Mesenchymal stem cell (in vitro differentiated cells and primary cell): ENCODE data around the gene RBBP6. TPM values are rescaled to one million over a fixed set of nuclear protein-coding genes. Genes with fewer than 3 reads are reported as not detected.
A peak's percentile ranks its signal among the peaks of the same experiment; 100 is the strongest.

Experiments
- DNase-seq: peaks from one replicate; pipeline ENCODE4 v3.0.0-alpha.2; 2013
- H2AFZ ChIP-seq: one replicate; pipeline ENCODE4 v1.6.1; 2013; ENCODE audit warnings: low read depth, mild to moderate bottlenecking, control low read depth, inconsistent platforms, low read length, moderate library complexity
- H2AK5ac ChIP-seq: 2 replicates; pipeline ENCODE4 v1.6.1; 2013; ENCODE audit warnings: low read length, moderate library complexity, mild to moderate bottlenecking, inconsistent platforms; ENCODE audit not compliant: severe bottlenecking
- H2BK120ac ChIP-seq: one replicate; pipeline ENCODE4 v1.6.1; 2013; ENCODE audit warnings: low read depth, mild to moderate bottlenecking, inconsistent platforms, low read length, moderate library complexity
- H2BK12ac ChIP-seq, 2 experiments: one replicate each; pipeline ENCODE4 v1.6.1; 2013; ENCODE audit warnings: inconsistent platforms in 2 of 2, low read length in 2 of 2, mild to moderate bottlenecking in 2 of 2, moderate library complexity in 2 of 2, control low read depth in 1 of 2
- H2BK15ac ChIP-seq: one replicate; pipeline ENCODE4 v1.6.1; 2013; ENCODE audit warnings: mild to moderate bottlenecking, low read depth, inconsistent platforms; ENCODE audit not compliant: poor library complexity, severe bottlenecking
- H2BK5ac ChIP-seq: 2 replicates; pipeline ENCODE4 v1.6.1; 2013; ENCODE audit warnings: low read depth, mild to moderate bottlenecking, low read length, control low read depth, inconsistent platforms; ENCODE audit not compliant: poor library complexity, severe bottlenecking
- H3K14ac ChIP-seq, 2 experiments: one replicate each; pipeline ENCODE4 v1.6.1; 2013; ENCODE audit warnings: inconsistent platforms in 2 of 2, low read length in 2 of 2, control low read depth in 1 of 2, mild to moderate bottlenecking in 1 of 2, moderate library complexity in 1 of 2
- H3K18ac ChIP-seq, 2 experiments: one replicate each; pipeline ENCODE4 v1.6.1; 2013; ENCODE audit warnings: inconsistent platforms in 2 of 2, low read length in 2 of 2, control low read depth in 1 of 2, low read depth in 1 of 2, mild to moderate bottlenecking in 1 of 2
- H3K23ac ChIP-seq, 2 experiments: one replicate each; pipeline ENCODE4 v1.6.1; 2013; ENCODE audit warnings: inconsistent platforms in 2 of 2, low read length in 2 of 2, mild to moderate bottlenecking in 2 of 2, moderate library complexity in 2 of 2, control low read depth in 1 of 2
- H3K27ac ChIP-seq: 2 replicates; pipeline ENCODE4 v1.5.1; 2013; ENCODE audit warnings: mild to moderate bottlenecking, moderate library complexity, low read length, control low read depth, inconsistent platforms; ENCODE audit not compliant: poor library complexity, severe bottlenecking
- H3K27me3 ChIP-seq, 2 experiments: 2 replicates each; pipeline versions ENCODE4 v1.6.1 to v1.7.0; 2013; ENCODE audit warnings: low read length in 2 of 2, mild to moderate bottlenecking in 2 of 2, moderate library complexity in 2 of 2, control low read depth in 1 of 2, inconsistent platforms in 1 of 2; ENCODE audit not compliant: control insufficient read depth in 1 of 2, insufficient read depth in 1 of 2
- H3K36me3 ChIP-seq, 2 experiments: 2 replicates each; pipeline versions ENCODE4 v1.6.1 to v1.7.0; 2013; ENCODE audit warnings: low read length in 2 of 2, control low read depth in 1 of 2, inconsistent platforms in 1 of 2, low read depth in 1 of 2, mild to moderate bottlenecking in 1 of 2; ENCODE audit not compliant: insufficient read depth in 2 of 2, control insufficient read depth in 1 of 2
- H3K4ac ChIP-seq, 2 experiments: one replicate each; pipeline ENCODE4 v1.6.1; 2013; ENCODE audit warnings: inconsistent platforms in 2 of 2, low read length in 2 of 2, mild to moderate bottlenecking in 2 of 2, moderate library complexity in 2 of 2, control low read depth in 1 of 2, low read depth in 1 of 2
- H3K4me1 ChIP-seq: 2 replicates; pipeline ENCODE4 v1.6.1; 2013; ENCODE audit warnings: low read depth, low read length, control low read depth; ENCODE audit not compliant: control insufficient read depth, insufficient read depth
- H3K4me2 ChIP-seq: 2 replicates; pipeline ENCODE4 v1.6.1; 2013; ENCODE audit warnings: low read length, mild to moderate bottlenecking, inconsistent platforms; ENCODE audit not compliant: poor library complexity, severe bottlenecking
- H3K4me3 ChIP-seq, 2 experiments: 2 replicates each; pipeline versions ENCODE4 v1.5.1 to v1.7.0; 2013; ENCODE audit warnings: low read length in 2 of 2, mild to moderate bottlenecking in 2 of 2, control low read depth in 1 of 2, low read depth in 1 of 2; ENCODE audit not compliant: insufficient read depth in 1 of 2
- H3K79me1 ChIP-seq: replicated peaks from 2 replicates; pipeline ENCODE4 v1.6.1; 2013; ENCODE audit warnings: mild to moderate bottlenecking, control low read depth, low read length, inconsistent platforms; ENCODE audit not compliant: poor library complexity, severe bottlenecking
- H3K9ac ChIP-seq: 2 replicates; pipeline ENCODE4 v1.7.0; 2013; ENCODE audit warnings: mild to moderate bottlenecking, low read length, moderate library complexity
- H3K9me3 ChIP-seq: 2 replicates; pipeline ENCODE4 v1.7.0; 2013; ENCODE audit warnings: mild to moderate bottlenecking, low read length; ENCODE audit not compliant: control insufficient read depth
- H4K8ac ChIP-seq: one replicate; pipeline ENCODE4 v1.6.1; 2013; ENCODE audit warnings: inconsistent platforms, mild to moderate bottlenecking, low read length, moderate library complexity
- H4K91ac ChIP-seq: one replicate; pipeline ENCODE4 v1.6.1; 2013; ENCODE audit warnings: mild to moderate bottlenecking, low read length, inconsistent platforms
- WGBS: methylation state at CpG from one replicate; pipeline ENCODE4 v1.1.7; 2013; ENCODE audit warnings: mixed read lengths; 5-methylcytosine and 5-hydroxymethylcytosine counted together
- polyA plus RNA-seq, 2 experiments: library from polyadenylated mRNA; stranded (reverse); fragments of 200-250 nt; gene quantifications; one replicate each; pipeline ENCODE4 v1.2.3, GENCODE V29; 2013

RBBP6 gene
- 30.1 TPM for polyA plus RNA-seq (2013, experiment 1 of 2)
- polyA plus RNA-seq (2013, experiment 2 of 2), result 30.6 TPM

GRCh38 chr16:24539295-24539849, at the start of gene RBBP6:
Gene RBBP6 (plus strand): TSS chr16:24539566. CDS start chr16:24540627, 1,061 bp downstream.
- under 1% methylated on average over 51 of the region's 68 CpGs for WGBS
- Histone ChIP-seq H3K9ac (peak within 1 kb of the TSS; percentile 100), H3K27me3 (no peaks in the 10 kb centered on the region)

GRCh38 chr16:24490866-24491265, 48.5 kb upstream of the RBBP6 start:
- 74% methylated on average over 2 of the region's 2 CpGs for WGBS
- Histone ChIP-seq H3K9me3 (peaks cover 10% of the 10 kb centered on the region), H2BK12ac (no peak overlapping the region), H2AFZ (no peak overlapping the region), H4K91ac (no peak overlapping the region), H3K79me1 (no peaks in the 10 kb centered on the region), H3K4ac (no peak overlapping the region), H2BK120ac (no peak overlapping the region), H2AK5ac (no peak overlapping the region), H3K4me2 (no peak overlapping the region), H3K4me1 (no peaks in the 10 kb centered on the region), H3K14ac (no peak overlapping the region), H3K36me3 (no peaks in the 10 kb centered on the region), H3K4me3 (no peak overlapping the region), H3K23ac (no peak overlapping the region), H3K27me3 (peaks cover 0 to 14% of the 10 kb centered on the region in 2 experiments), H4K8ac (no peak overlapping the region), H3K18ac (no peak overlapping the region), H2BK15ac (no peak overlapping the region), H2BK5ac (no peak overlapping the region), H3K9ac (no peak overlapping the region), H3K27ac (no peak overlapping the region)
- no peak for DNase-seq

More at GRCh38 chr16:24539295-24539849, at the start of gene RBBP6:
- peak within 1 kb of the TSS; percentile 100 for H2AFZ ChIP-seq
- H3K23ac ChIP-seq, result peak within 1 kb of the TSS; percentile 96 to 100
- peak within 1 kb of the TSS; percentile 98 to 99 for H3K18ac ChIP-seq
- peak within 1 kb of the TSS in 1 of 2 experiments; percentile 57 for H2BK12ac ChIP-seq
- peak within 1 kb of the TSS; percentile 77 to 100 for H3K14ac ChIP-seq
- H2BK120ac ChIP-seq, result peak within 1 kb of the TSS; percentile 86
- peak; percentile 97 for DNase-seq
- H3K4me3 ChIP-seq, result peak within 1 kb of the TSS; percentile 85 to 99
- peak within 1 kb of the TSS; percentile 53 for H2AK5ac ChIP-seq
- H4K8ac ChIP-seq, result peak within 1 kb of the TSS; percentile 99
- peak within 1 kb of the TSS; percentile 84 for H3K4me2 ChIP-seq
- H3K9me3 ChIP-seq, result no peaks in the 10 kb centered on the region
- H3K79me1 ChIP-seq, result no peaks in the 10 kb centered on the region
- peak within 1 kb of the TSS; percentile 97 for H2BK15ac ChIP-seq
- H3K36me3 ChIP-seq, result no peaks in the 10 kb centered on the region
- peaks cover 8% of the 10 kb centered on the region for H3K4me1 ChIP-seq
- peak within 1 kb of the TSS; percentile 100 for H2BK5ac ChIP-seq
- peak within 1 kb of the TSS; percentile 95 for H4K91ac ChIP-seq
- H3K4ac ChIP-seq, result peak within 1 kb of the TSS; percentile 99
- peak within 1 kb of the TSS; percentile 99 for H3K27ac ChIP-seq

- H2BK12ac ChIP-seq, result no peak overlapping the region
- no peaks in the 10 kb centered on the region for H3K79me1 ChIP-seq
- no peak overlapping the region for H3K18ac ChIP-seq
- no peak overlapping the region for H2BK15ac ChIP-seq
- no peak overlapping the region for H3K4me3 ChIP-seq
- peaks cover 0 to 14% of the 10 kb centered on the region in 2 experiments for H3K27me3 ChIP-seq
- no peak overlapping the region for H3K23ac ChIP-seq
- no peak overlapping the region for H3K4me2 ChIP-seq
- H3K36me3 ChIP-seq, result no peaks in the 10 kb centered on the region
- H3K4me1 ChIP-seq, result no peaks in the 10 kb centered on the region
- H4K8ac ChIP-seq, result no peak overlapping the region
- no peak overlapping the region for H2BK5ac ChIP-seq
- H2AK5ac ChIP-seq, result no peak overlapping the region
- H3K27ac ChIP-seq, result no peak overlapping the region
- WGBS, result 44% methylated on average over 1 of the region's 2 CpGs
- H3K9me3 ChIP-seq, result peaks cover 10% of the 10 kb centered on the region
- H3K14ac ChIP-seq, result no peak overlapping the region
- H4K91ac ChIP-seq, result no peak overlapping the region
- no peak overlapping the region for H2AFZ ChIP-seq
- H2BK120ac ChIP-seq, result no peak overlapping the region
- no peak overlapping the region for H3K9ac ChIP-seq
- DNase-seq, result no peak
- no peak overlapping the region for H3K4ac ChIP-seq
Observed at GRCh38 chr16:24491731-24492130, 47.6 kb upstream of the RBBP6 start.

- H3K27me3 ChIP-seq, result peaks cover 4 to 19% of the 10 kb centered on the region in 2 experiments
- H2BK5ac ChIP-seq, result no peak overlapping the region
- no peak overlapping the region for H3K23ac ChIP-seq
- no peak overlapping the region for H3K9ac ChIP-seq
- H2BK120ac ChIP-seq, result no peak overlapping the region
- WGBS, result 89% methylated on average over 7 of the region's 7 CpGs
- no peak overlapping the region for H2BK12ac ChIP-seq
- H3K4me3 ChIP-seq, result no peak overlapping the region
- no peak overlapping the region for H3K14ac ChIP-seq
- H2BK15ac ChIP-seq, result no peak overlapping the region
- H4K8ac ChIP-seq, result no peak overlapping the region
- DNase-seq, result no peak
- no peak overlapping the region for H3K18ac ChIP-seq
- no peak overlapping the region for H3K4ac ChIP-seq
- no peaks in the 10 kb centered on the region for H3K79me1 ChIP-seq
- no peak overlapping the region for H3K4me2 ChIP-seq
- no peaks in the 10 kb centered on the region for H3K4me1 ChIP-seq
- H4K91ac ChIP-seq, result no peak overlapping the region
- H3K9me3 ChIP-seq, result no peaks in the 10 kb centered on the region
- H3K27ac ChIP-seq, result no peak overlapping the region
- H2AK5ac ChIP-seq, result no peak overlapping the region
- H2AFZ ChIP-seq, result no peak overlapping the region
- no peaks in the 10 kb centered on the region for H3K36me3 ChIP-seq
Observed at GRCh38 chr16:24493821-24494220, 45.5 kb upstream of the RBBP6 start.
